Measurements from ENCODE around the gene ANTXR1. TPM values are rescaled to one million over a fixed set of nuclear protein-coding genes. Genes with fewer than 3 reads are reported as not detected.

The ANTXR1 gene
- polyA plus RNA-seq, 3 donors from 2014 or later, result not detected

DNA sequence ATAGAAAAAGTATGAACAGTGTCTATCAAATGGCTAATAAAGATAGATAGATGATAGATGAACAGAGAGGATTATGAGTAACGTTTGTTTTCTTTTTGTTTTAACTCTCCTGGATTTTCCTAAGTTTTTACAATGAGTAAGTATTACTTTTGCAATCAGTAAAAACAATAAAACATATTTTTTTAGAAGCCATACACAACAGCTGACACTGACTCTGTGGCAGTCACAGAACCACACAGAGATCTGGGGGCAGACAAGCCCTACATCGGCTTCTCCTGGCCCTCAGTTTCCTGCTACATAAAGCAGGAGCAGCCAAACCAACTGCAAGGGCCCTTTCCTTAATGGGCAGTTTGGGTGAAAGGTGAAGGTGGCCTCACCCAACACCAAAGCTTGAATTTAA lies 63.6 kb downstream of the ANTXR1 start:
- no peaks in the 10 kb centered on the region for H3K36me3 Mint-ChIP-seq
- no peak overlapping the region for H3K4me3 Mint-ChIP-seq
- no peak for DNase-seq
- peaks cover 3 to 16% (median 5%) of the 10 kb centered on the region in 3 donors for H3K27me3 Mint-ChIP-seq (ENCODE audit: low read depth in 3 of 3)
- no peak overlapping the region for H3K27ac Mint-ChIP-seq
- H3K9me3 Mint-ChIP-seq, result no peaks in the 10 kb centered on the region
- H3K4me1 Mint-ChIP-seq, result no peaks in the 10 kb centered on the region

DNA sequence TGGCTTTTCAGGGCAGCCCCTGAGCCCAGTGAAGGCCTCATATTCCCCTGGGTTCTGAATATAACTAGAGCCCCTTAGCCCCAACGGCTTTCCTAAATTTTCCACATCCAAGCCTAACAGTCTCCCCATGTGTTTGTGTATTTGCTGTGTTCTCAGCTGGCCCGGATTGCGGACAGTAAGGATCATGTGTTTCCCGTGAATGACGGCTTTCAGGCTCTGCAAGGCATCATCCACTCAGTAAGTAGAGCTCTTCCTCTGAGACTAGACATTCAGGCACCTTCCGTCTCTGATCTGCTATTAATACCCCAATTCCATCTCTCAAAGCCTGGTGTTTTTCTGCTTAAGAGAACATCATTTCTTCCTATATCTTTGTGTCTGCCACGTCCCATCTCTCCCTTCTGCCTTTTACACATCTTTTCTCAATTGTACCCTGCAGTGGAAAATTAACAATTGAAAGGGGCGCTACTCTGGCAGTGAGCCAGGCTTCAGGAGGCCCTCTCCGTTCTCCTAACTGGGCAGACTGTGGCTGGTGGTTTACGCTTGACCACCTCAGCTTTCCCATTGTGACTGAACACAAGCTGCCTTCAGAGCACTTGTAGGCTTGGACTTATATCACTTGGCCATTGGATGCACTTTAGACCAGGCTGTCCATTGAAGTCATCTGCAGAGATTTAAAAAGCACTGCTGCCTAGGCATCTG lies 64.4 kb downstream of the ANTXR1 start:
- H3K27me3 Mint-ChIP-seq (ENCODE audit: low read depth in 3 of 3), result peaks cover 3 to 18% (median 5%) of the 10 kb centered on the region in 3 donors
- no peak overlapping the region for H3K27ac Mint-ChIP-seq
- no peak overlapping the region for H3K4me3 Mint-ChIP-seq

GRCh38 chr2:69080071-69080470 lies 67.1 kb downstream of the ANTXR1 start:
- no peak overlapping the region for H3K4me3 Mint-ChIP-seq
- no peaks in the 10 kb centered on the region for H3K4me1 Mint-ChIP-seq
- no peaks in the 10 kb centered on the region for H3K36me3 Mint-ChIP-seq
- H3K27me3 Mint-ChIP-seq (ENCODE audit: low read depth in 3 of 3), result peaks cover 5 to 18% (median 5%) of the 10 kb centered on the region in 3 donors
- no peak overlapping the region for H3K27ac Mint-ChIP-seq
- no peak for DNase-seq
- H3K9me3 Mint-ChIP-seq, result peaks cover 0 to 2% (median 0%) of the 10 kb centered on the region in 6 donors

More for the DNA sequence above, 64.4 kb downstream of the ANTXR1 start:
- Mint-ChIP-seq H3K36me3 (no peaks in the 10 kb centered on the region), H3K9me3 (no peaks in the 10 kb centered on the region), H3K4me1 (no peaks in the 10 kb centered on the region)
- DNase-seq, result no peak

GRCh38 chr2:69081001-69081580 lies 68.1 kb downstream of the ANTXR1 start:
- Mint-ChIP-seq H3K36me3 (no peaks in the 10 kb centered on the region), H3K9me3 (peaks cover 0 to 2% (median 0%) of the 10 kb centered on the region in 6 donors), H3K4me3 (no peak overlapping the region), H3K27ac (no peak overlapping the region), H3K27me3 (ENCODE audit: low read depth in 3 of 3) (peaks cover 3 to 18% (median 5%) of the 10 kb centered on the region in 3 donors), H3K4me1 (peaks cover 0 to 5% of the 10 kb centered on the region in 2 donors)
- no peak for DNase-seq

GRCh38 chr2:69081757-69082156 lies 68.8 kb downstream of the ANTXR1 start:
- Mint-ChIP-seq H3K36me3 (no peaks in the 10 kb centered on the region), H3K27ac (no peak overlapping the region), H3K4me1 (peaks cover 4 to 12% of the 10 kb centered on the region in 2 donors), H3K4me3 (no peak overlapping the region), H3K9me3 (peaks cover 0 to 3% (median 0%) of the 10 kb centered on the region in 6 donors), H3K27me3 (ENCODE audit: low read depth in 3 of 3) (peaks cover 3 to 22% (median 5%) of the 10 kb centered on the region in 3 donors)
- no peak for DNase-seq

- Mint-ChIP-seq H3K4me3 (no peak overlapping the region), H3K9me3 (peaks cover 0 to 3% (median 0%) of the 10 kb centered on the region in 6 donors), H3K27ac (no peak overlapping the region), H3K36me3 (no peaks in the 10 kb centered on the region), H3K4me1 (peaks cover 6 to 19% of the 10 kb centered on the region in 2 donors), H3K27me3 (ENCODE audit: low read depth in 3 of 3) (peaks cover 2 to 25% (median 4%) of the 10 kb centered on the region in 3 donors)
- no peak for DNase-seq
Measured at GRCh38 chr2:69082430-69082997, 69.5 kb downstream of the ANTXR1 start.

DNA sequence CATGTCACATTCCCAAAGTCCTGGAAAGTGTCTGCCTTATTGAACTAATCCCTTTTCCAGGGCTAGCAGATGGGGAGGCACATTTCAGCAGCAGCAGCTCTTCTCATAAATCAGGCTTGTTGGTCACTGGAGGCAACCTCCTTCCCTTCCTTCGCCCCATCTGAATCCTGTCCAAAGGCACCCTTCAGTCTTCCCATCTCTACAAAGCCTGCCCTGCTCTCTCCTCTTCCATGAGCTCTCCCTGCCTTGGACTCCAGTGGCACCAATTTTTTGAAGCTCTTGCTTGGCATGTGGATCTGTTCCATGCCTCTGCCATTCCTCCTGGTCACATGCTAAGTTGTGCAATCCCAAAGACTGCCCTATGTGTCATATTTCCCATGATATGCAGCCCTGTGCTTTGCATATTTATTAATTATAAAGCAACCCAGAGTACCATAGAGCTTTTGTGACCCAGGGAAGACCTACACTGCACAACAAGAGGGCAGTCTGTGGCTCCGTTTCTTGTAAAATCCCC lies 70.3 kb downstream of the ANTXR1 start:
- Mint-ChIP-seq H3K4me3 (no peak overlapping the region), H3K36me3 (no peaks in the 10 kb centered on the region), H3K27me3 (ENCODE audit: low read depth in 3 of 3) (peaks cover 3 to 26% (median 7%) of the 10 kb centered on the region in 3 donors), H3K9me3 (peaks cover 0 to 3% (median 0%) of the 10 kb centered on the region in 6 donors), H3K4me1 (peaks cover 6 to 22% of the 10 kb centered on the region in 2 donors), H3K27ac (no peak overlapping the region)
- DNase-seq, result no peak

- H3K4me3 Mint-ChIP-seq, result no peak overlapping the region
- H3K36me3 Mint-ChIP-seq, result no peaks in the 10 kb centered on the region
- peaks cover 6 to 22% of the 10 kb centered on the region in 2 donors for H3K4me1 Mint-ChIP-seq
- no peak for DNase-seq
- peaks cover 2 to 32% (median 7%) of the 10 kb centered on the region in 3 donors for H3K27me3 Mint-ChIP-seq (ENCODE audit: low read depth in 3 of 3)
- no peak overlapping the region for H3K27ac Mint-ChIP-seq
- H3K9me3 Mint-ChIP-seq, result peaks cover 0 to 3% (median 0%) of the 10 kb centered on the region in 6 donors
Measured at GRCh38 chr2:69084492-69084891, 71.5 kb downstream of the ANTXR1 start.

- peaks cover 2 to 30% (median 14%) of the 10 kb centered on the region in 3 donors for H3K27me3 Mint-ChIP-seq (ENCODE audit: low read depth in 3 of 3)
Measured at GRCh38 chr2:69086466-69086865, 73.5 kb downstream of the ANTXR1 start.

GRCh38 chr2:69087211-69087911 lies 74.4 kb downstream of the ANTXR1 start:
- H3K4me1 Mint-ChIP-seq, result peaks cover 6 to 22% of the 10 kb centered on the region in 2 donors
- peaks cover 2 to 26% (median 14%) of the 10 kb centered on the region in 3 donors for H3K27me3 Mint-ChIP-seq (ENCODE audit: low read depth in 3 of 3)
- no peak for DNase-seq
- no peak overlapping the region for H3K27ac Mint-ChIP-seq
- H3K9me3 Mint-ChIP-seq, result peaks cover 0 to 6% (median 0%) of the 10 kb centered on the region in 6 donors
- H3K4me3 Mint-ChIP-seq, result no peak overlapping the region
- H3K36me3 Mint-ChIP-seq, result no peaks in the 10 kb centered on the region

More at GRCh38 chr2:69086466-69086865, 73.5 kb downstream of the ANTXR1 start:
- no peak for DNase-seq
- Mint-ChIP-seq H3K4me3 (no peak overlapping the region), H3K27ac (no peak overlapping the region), H3K4me1 (peaks cover 6 to 22% of the 10 kb centered on the region in 2 donors), H3K36me3 (no peaks in the 10 kb centered on the region), H3K9me3 (peaks cover 0 to 6% (median 0%) of the 10 kb centered on the region in 6 donors)

GRCh38 chr2:69087912-69088240 lies 74.9 kb downstream of the ANTXR1 start:
- H3K9me3 Mint-ChIP-seq, result peaks cover 0 to 6% (median 0%) of the 10 kb centered on the region in 6 donors
- DNase-seq, result no peak
- no peak overlapping the region for H3K4me3 Mint-ChIP-seq
- peaks cover 2 to 26% (median 14%) of the 10 kb centered on the region in 3 donors for H3K27me3 Mint-ChIP-seq (ENCODE audit: low read depth in 3 of 3)
- peaks cover 6 to 22% of the 10 kb centered on the region in 2 donors for H3K4me1 Mint-ChIP-seq
- H3K27ac Mint-ChIP-seq, result no peak overlapping the region
- no peaks in the 10 kb centered on the region for H3K36me3 Mint-ChIP-seq

GRCh38 chr2:69088466-69088865 lies 75.5 kb downstream of the ANTXR1 start:
- Mint-ChIP-seq H3K27ac (no peak overlapping the region), H3K4me1 (peaks cover 6 to 22% of the 10 kb centered on the region in 2 donors), H3K4me3 (no peak overlapping the region), H3K9me3 (peaks cover 0 to 4% (median 0%) of the 10 kb centered on the region in 6 donors), H3K36me3 (no peaks in the 10 kb centered on the region), H3K27me3 (ENCODE audit: low read depth in 3 of 3) (peaks cover 2 to 26% (median 14%) of the 10 kb centered on the region in 3 donors)
- no peak for DNase-seq

- H3K27ac Mint-ChIP-seq, result no peak overlapping the region
- H3K4me3 Mint-ChIP-seq, result no peak overlapping the region
- H3K27me3 Mint-ChIP-seq (ENCODE audit: low read depth in 3 of 3), result peaks cover 0 to 26% (median 13%) of the 10 kb centered on the region in 3 donors
- peaks cover 0 to 4% (median 0%) of the 10 kb centered on the region in 6 donors for H3K9me3 Mint-ChIP-seq
- no peaks in the 10 kb centered on the region for H3K36me3 Mint-ChIP-seq
- H3K4me1 Mint-ChIP-seq, result peaks cover 6 to 22% of the 10 kb centered on the region in 2 donors
- no peak for DNase-seq
Measured at GRCh38 chr2:69089266-69089665, 76.3 kb downstream of the ANTXR1 start.

Data from immature natural killer cell (primary cell).